ENCODE measurements around the gene SKA3. TPM values are rescaled to one million over a fixed set of nuclear protein-coding genes. Genes with fewer than 3 reads are reported as not detected.
"Not testable (repeated sequence)": the region's sequence is repeated elsewhere in the genome, so short reads cannot be mapped to it uniquely, and the experiment has no call there.

Gene SKA3
- total RNA-seq (2014; rRNA removed; shearing (Covaris generic)), result 31.6 and 35.0 TPM in 2 replicates

- DNase-seq (ENCODE audit: low read depth), result peak; percentile 94
These were observed at the start of gene SKA3, which contains the start of gene MRPL57 for GRCh38 chr13:21176215-21176981. TSS of gene SKA3 (minus strand) at chr13:21176552. CDS start at chr13:21176477, 75 bp downstream. TSS of gene MRPL57 (plus strand) at chr13:21176658. CDS start at chr13:21176917, 259 bp downstream.

DNA sequence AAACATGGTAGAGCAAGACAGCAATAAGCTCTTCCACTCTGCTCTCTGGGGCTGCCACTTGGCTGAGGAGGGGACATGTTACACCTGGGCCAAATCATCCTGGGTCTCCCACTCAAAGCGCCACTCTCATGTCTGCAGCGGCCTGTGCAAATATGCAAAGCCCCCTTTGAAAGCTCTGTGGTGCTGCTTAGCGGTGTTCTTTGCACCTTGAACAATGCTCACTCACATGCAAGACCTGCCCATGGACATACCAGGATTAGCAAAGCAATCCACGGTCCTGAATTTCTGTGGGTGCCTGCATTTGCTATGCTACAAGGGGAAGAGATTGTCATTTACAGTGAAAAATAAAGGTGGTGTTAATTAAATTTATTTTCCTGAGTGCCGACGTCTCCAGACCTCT is 48.7 kb upstream of the SKA3 start:
- DNase-seq (ENCODE audit: low read depth), result no peak

GRCh38 chr13:21221268-21221667 is 44.9 kb upstream of the SKA3 start:
- no peak for DNase-seq (ENCODE audit: low read depth)

GRCh38 chr13:21219716-21220115 is 43.4 kb upstream of the SKA3 start:
- DNase-seq (ENCODE audit: low read depth), result not testable (repeated sequence)

GRCh38 chr13:21219036-21219381 is 42.7 kb upstream of the SKA3 start:
- DNase-seq (ENCODE audit: low read depth), result no peak

DNA sequence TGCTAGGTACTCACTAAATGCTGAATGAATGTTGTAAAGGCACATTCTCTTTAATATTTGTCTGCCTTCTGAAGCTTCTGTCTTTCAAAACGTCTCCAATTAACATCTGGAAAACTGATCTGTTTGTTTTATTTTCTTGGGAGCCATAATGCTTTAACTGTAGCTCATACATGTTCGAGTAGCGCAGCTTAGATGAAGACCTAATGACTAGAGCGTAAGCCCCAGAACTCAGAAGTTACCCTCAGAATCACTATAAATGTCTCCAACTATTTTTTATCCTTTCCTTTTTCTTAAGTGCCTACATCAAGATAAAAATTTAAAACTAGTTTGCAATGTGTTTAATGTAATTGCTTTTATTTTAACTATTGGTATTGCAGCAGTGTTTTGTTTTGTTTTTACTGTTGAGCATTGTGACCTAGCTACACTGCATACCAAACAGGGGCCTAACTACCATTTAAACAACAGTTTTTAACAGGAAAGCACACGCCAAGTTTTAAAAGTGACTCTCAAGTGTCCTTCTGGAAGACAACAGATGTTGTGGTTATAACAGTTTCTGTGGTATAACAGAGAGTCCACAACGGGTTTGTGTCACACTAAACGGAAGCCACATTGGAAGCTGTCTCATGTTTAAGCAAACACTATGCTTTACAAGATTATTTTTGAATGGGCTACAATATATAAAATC is 42.1 kb upstream of the SKA3 start:
- DNase-seq (ENCODE audit: low read depth), result no peak

DNA sequence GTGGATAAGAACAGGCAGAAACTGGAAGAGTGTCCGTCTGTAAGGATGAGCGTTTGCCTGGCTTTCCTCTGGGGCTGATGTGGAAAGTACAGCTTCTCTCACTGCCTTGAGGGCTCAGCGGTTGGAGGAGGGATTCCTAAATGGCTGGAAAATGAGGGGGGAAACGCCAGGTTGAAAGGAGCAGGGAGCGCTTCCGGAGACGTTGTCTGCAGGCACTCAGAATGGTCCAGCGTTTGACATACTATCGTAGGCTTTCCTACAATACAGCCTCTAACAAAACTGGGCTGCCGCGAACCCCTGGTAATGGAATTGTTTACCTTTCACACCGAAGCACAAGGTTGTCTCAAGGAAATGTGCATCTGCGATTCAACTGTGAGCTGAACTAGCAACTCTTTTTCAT is 40.0 kb upstream of the SKA3 start:
- DNase-seq (ENCODE audit: low read depth), result no peak

DNA sequence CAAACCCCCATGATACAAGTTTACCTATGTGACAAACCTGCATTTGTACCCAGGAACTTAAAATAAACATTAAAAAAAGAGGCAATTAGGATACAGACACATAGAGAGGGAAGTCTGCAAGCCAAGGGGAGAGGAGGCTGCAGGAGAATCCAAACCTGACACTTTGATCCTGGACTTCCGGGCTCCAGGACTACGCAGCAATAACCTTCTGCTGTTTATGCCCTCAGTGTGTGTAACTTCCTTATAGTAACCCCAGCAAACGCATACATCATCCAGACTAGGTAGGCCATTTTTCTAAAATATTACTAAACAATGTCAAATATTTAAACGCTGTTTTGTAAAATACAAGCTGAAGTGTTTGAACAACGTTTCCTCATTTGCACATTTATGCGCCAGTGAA is 39.1 kb upstream of the SKA3 start:
- not testable (repeated sequence) for DNase-seq (ENCODE audit: low read depth)

- DNase-seq (ENCODE audit: low read depth), result no peak
These were observed 35.9 kb upstream of the SKA3 start for GRCh38 chr13:21212138-21212775.

DNA sequence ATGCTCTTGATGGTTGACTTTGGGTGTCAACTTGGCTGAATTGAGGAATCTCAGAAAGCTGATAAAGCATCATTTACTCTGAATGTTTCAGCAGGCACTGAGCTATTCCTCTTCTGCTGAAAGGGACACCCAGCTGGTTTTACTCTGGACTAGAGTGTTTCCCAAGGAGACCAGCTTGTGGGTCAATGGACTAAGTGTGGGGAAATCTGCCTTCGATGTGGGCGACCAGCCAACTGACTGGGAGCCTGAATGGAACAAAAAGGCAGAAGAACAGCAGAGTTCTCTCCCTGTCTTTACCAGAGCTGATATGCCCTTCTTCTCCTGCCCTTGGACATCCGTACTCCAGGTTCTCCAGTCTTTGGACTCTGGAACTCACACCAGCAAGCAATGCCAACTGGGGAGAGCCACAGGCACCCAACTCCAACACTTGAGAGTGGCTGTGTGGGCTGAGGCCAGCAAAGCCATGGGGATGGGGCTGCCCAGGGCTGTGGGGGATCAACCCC is 32.4 kb upstream of the SKA3 start:
- no peak for DNase-seq (ENCODE audit: low read depth)

- no peak for DNase-seq (ENCODE audit: low read depth)
These were observed 26.6 kb upstream of the SKA3 start for GRCh38 chr13:21202767-21203531.

DNA sequence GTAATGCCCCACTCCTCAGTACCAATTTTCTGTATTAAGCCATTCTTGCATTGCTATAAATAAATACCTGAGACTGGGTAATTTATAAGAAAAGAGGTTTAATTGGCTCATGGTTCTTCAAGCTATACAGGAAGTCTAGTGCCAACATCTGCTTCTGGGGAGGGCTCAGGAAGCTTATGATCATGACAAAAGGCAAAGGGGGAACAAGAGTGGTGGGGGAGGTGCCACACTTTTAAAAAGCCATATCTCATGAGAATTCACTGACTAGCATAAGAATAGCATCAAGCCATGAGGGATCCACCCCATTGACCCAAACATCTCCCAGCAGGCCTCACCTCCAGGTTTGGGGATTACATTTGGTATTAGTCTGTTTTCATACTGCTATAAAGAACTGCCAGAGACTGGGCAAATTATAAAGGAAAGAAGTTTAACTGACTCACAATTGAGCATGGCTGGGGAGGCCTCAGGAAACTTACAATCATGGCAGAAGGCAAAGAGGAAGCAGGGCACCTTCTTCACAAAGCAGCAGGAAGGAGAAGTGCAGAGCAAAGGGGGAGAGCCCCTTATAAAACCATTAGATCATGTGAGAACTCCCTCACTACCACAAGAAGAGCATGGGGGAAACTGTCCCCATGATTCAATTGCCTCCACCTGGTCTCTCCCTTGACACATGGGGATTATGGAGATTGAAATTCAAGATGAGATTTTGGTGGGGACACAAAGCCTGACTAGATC is 25.3 kb upstream of the SKA3 start:
- DNase-seq (ENCODE audit: low read depth), result not testable (repeated sequence)

GRCh38 chr13:21198391-21198790 is 22.0 kb upstream of the SKA3 start:
- not testable (repeated sequence) for DNase-seq (ENCODE audit: low read depth)

- DNase-seq (ENCODE audit: low read depth), result not testable (repeated sequence)
These were observed 21.4 kb upstream of the SKA3 start for GRCh38 chr13:21197606-21198225.

DNA sequence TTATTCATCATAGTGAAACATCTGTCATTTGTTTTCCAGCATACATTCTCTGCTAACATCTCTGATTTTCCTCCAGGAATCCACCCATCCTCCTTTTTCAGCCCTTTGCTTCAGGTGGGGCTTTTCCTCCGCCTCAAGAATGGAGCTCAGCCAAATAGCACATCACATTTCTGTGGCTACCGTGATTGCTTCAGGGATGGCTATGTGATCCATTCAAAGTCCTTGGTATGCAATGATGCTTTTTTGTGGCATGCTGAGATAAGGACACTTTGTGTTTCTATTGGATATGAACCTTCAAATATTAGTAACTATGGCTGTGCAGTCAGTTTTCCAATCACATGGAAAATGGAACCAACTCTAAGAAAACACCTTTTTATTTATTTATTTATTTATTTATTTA is 18.4 kb upstream of the SKA3 start:
- DNase-seq (ENCODE audit: low read depth), result not testable (repeated sequence)

GRCh38 chr13:21186410-21186809 is 10.1 kb upstream of the SKA3 start:
- not testable (repeated sequence) for DNase-seq (ENCODE audit: low read depth)

DNA sequence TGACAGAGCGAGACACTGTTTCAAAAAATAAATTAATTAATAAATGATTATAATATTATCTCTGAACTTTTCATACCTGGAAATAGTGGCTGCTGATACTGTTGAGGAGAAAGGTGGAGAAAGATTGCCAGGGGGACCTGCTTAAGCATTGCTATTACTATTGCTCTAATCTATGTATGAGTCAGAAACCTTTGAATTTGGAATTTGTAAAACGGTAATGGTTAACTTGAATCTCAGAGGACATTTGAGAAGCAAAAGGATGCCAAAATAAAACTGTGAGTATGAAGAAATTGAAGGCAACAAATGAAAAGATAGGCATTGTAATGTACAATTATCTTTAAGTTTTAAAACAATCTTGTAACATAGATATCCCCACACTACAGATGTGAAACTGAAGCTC is 5.3 kb upstream of the SKA3 start:
- no peak for DNase-seq (ENCODE audit: low read depth)

- no peak for DNase-seq (ENCODE audit: low read depth)
These were observed 581 bp upstream of the SKA3 start for GRCh38 chr13:21176982-21177284.

DNA sequence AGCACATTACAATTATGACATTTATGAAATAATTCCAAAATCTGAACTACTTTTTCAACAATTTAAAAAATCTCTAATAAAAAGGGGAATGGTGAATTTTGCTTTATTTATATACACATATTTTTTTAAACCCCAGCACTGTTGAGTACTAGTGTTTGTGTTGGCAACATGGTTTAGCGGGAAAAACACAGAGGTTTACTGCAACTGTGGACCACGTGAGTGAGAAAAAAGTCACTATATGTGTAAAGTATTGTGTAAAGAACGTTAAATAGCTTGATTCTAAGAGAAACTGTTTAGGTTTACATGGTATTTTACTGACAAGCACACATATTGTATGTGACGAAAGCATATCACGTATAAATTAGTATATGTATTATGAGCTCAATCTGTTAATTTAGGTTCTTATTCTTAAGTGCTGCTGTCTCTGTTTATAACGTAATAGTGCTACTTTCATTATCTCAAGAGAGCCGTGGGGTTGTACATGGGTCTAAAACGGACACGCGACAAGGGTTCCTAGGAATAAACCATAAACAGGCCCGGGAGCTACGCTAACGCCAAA is 617 bp downstream of the SKA3 start:
- DNase-seq (ENCODE audit: low read depth), result no peak

- DNase-seq (ENCODE audit: low read depth), result not testable (repeated sequence)
These were observed 2.6 kb downstream of the SKA3 start for GRCh38 chr13:21173767-21174166.

Data from Daoy (cell line).